Measurements from ENCODE around the gene CFAP99. TPM values are rescaled to one million over a fixed set of nuclear protein-coding genes. Genes with fewer than 3 reads are reported as not detected.

The CFAP99 gene
- total RNA-seq, 2 experiments from 2014 or later, result not detected

- CTCF ChIA-PET, result interaction anchor here (1.1 kb wide), 1 partner anchor 19 kb away, joined by 3 read pairs; no protein-coding TSS in a partner anchor
- POLR2A ChIA-PET, result no interaction called here
Measured at GRCh38 chr4:2510351-2511259, 91.8 kb downstream of the CFAP99 start.

- POLR2A ChIA-PET, result no interaction called here
- CTCF ChIA-PET, result interaction anchor here (1.1 kb wide), 1 partner anchor 20 kb away, joined by 3 read pairs; no protein-coding TSS in a partner anchor
Measured at GRCh38 chr4:2511645-2512131, 92.9 kb downstream of the CFAP99 start.

Other genes with a start within 250 kb of the CFAP99 start
- gene HAUS3, start 176.8 kb upstream of the CFAP99 start, total RNA-seq, result 10 to 100 TPM; 22.6 to 25.9 TPM
- gene POLN, start 176.8 kb upstream of the CFAP99 start, total RNA-seq, result 1 to 10 TPM; 1.2 to 2.2 TPM
- 1 to 10 TPM; 3.7 to 5.0 TPM for gene MXD4, start 156.8 kb upstream of the CFAP99 start, total RNA-seq
- gene ZFYVE28, start 310 bp upstream of the CFAP99 start, total RNA-seq, result 10 to 100 TPM in 1 of 2 experiments, 1 to 10 TPM in 1; 9.6 to 10.3 TPM
- gene RNF4, start 50.2 kb downstream of the CFAP99 start, total RNA-seq, result 10 to 100 TPM; 91.9 to 92.1 TPM
- gene FAM193A, start 117.7 kb downstream of the CFAP99 start, total RNA-seq, result 10 to 100 TPM; 21.1 to 21.4 TPM